Transverse colon (tissue), 4 donors: ENCODE measurements around the gene OR52E5.

Source experiments
- CTCF ChIP-seq, 5 experiments: fragments of 200-600 bp in 3 of 5; fragments of 450-650 bp in 2 of 5; sonication (generic) in 3 of 5; IDR thresholded peaks; 1 replicate in 2 of 5; 2 replicates in 3 of 5; pipeline ENCODE4 v1.5.1; 2016 to 2017; ENCODE audit warnings: antibody characterized with exemption in 5 of 5, inconsistent platforms in 3 of 5, mild to moderate bottlenecking in 2 of 5, moderate library complexity in 1 of 5
- EP300 ChIP-seq: sonication (generic); formaldehyde crosslinking; IDR thresholded peaks from one replicate; pipeline ENCODE4 v1.6.1; 2017; ENCODE audit warnings: antibody characterized with exemption, low read depth
- POLR2A ChIP-seq: fragments of 450-650 bp; IDR thresholded peaks from one replicate; pipeline ENCODE4 v1.6.1; 2016; ENCODE audit warnings: antibody characterized with exemption, mild to moderate bottlenecking, moderate library complexity
- POLR2AphosphoS5 ChIP-seq, 3 donors: sonication (generic); formaldehyde crosslinking; IDR thresholded peaks; one replicate each; pipeline ENCODE4 v1.6.1; 2016; ENCODE audit warnings: antibody characterized with exemption in 3 of 3

GRCh38 chr11:5857590-5857989 is 35.4 kb upstream of the OR52E5 start, which contains the start of gene OR52E8:
- no peak for TF ChIP-seq CTCF (IDR thresholded peaks at IDR 0.05)
- TF ChIP-seq POLR2A, result no peak
- TF ChIP-seq POLR2AphosphoS5 (IDR thresholded peaks at IDR 0.05), result no peak
- no peak for TF ChIP-seq EP300
